HG03575 (cell line): ENCODE data around the gene N4BP2.

Source experiments
- ATAC-seq: cut with Tn5 transposase; IDR thresholded peaks from one replicate; pipeline ENCODE4 v1.9.1; 2021; ENCODE audit not compliant: unreplicated experiment, insufficient number of reproducible peaks, low FRiP score; ENCODE audit errors: extremely low read depth

N4BP2 gene

GRCh38 chr4:40185830-40186664 is 129.4 kb downstream of the N4BP2 start:
- no peak for ATAC-seq

DNA sequence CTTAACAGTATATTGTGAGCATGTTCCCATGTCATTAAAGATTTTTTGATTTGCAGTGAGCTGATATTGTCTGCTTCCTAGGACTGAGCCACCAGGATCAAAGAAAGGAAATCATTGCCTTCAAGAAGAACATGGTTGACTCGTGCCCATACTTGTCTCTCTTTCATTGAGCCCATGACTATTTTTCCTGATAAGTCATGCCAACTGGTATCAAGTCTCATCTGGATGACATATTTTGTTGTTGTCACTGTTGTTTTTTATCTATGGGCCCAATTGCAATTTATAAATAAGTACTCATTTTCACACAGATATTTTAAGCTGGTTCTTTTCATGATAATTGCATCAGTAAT is 130.0 kb downstream of the N4BP2 start:
- no peak for ATAC-seq

DNA sequence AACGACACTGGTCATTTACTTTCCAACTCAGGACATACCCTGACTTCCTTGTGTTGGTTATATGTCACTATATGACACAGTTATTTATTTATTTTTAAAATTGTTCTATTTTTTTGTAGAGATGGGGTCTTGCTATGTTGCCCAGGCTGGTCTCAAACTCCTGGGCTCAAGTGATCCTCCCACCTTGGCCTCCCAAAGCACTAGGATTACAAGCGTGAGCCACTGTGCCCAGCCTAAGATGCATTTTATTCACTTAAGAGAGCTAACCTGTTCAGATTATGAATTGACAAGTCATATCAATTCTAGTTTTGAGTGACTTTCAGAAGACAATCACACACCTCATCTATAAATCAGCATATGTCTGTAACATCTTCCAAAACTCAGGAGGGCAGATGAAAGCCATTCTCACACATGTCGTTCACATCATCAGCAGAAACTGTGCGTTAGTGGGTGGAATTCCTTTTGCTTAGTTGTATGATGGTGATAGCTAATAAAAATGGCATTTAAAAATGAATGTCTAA is 130.8 kb downstream of the N4BP2 start:
- ATAC-seq, result no peak

GRCh38 chr4:40190019-40190418 is 133.4 kb downstream of the N4BP2 start:
- ATAC-seq, result no peak

DNA sequence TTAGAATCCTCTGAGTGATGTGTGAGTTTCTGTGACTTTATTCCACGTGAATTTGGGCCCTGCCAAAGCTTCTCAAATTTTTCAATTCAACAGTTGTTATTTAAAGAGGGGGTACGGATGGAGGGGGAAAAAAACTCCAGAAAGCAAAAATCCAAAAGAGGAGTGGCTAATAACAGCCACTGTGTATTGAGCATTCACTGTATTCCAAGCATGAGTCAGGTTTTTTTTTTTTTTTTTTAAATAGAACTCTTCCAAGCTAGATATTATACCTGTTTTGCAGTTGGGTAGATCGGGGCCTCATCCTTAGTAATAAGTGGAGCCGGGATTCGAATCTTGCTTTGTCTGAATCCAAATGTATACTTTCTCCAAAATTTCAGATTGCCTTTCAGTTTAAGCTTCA is 133.8 kb downstream of the N4BP2 start:
- ATAC-seq, result no peak

GRCh38 chr4:40190880-40191815 is 134.5 kb downstream of the N4BP2 start:
- no peak for ATAC-seq

DNA sequence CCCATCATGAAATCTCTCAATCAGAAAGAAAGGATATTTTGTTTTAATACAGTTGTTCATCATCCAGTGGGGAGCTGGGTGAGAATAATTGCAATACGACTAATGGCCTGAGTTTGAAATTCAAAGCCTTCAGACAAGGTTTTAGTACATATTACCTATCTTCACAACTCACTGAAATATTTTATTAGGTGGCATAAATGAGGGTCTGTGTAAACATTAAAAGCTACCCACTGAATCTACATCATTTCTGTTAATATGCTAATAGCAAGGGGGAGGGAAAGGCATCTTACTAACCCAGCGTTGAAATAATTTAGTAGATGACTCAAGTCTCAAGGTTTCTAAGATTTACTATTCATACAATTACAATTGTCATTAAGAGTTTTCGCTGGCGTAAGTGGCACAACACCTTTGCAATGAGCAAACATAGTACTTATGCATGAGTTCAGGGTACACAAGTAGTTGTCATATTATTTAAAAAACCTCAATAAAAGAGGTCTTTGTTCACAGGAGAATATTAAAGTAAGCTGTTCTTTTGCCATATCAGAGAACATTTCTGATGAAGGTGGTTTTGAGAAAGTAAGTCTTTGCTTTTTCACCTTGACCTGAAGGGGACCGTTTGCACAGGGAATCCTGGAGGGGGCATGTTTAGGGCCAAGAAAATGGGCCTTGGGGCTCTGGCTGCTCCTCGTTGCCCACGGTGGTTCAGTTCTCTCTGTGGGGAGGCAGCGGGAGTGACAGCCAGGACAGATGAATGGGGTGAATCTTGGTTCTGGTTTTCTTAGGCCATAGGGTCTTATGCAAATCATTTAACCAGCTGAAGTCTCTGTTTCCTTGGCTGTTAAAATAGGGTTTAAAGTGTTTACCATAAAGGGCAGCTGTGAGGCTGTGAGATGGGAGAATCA is 135.7 kb downstream of the N4BP2 start:
- no peak for ATAC-seq

DNA sequence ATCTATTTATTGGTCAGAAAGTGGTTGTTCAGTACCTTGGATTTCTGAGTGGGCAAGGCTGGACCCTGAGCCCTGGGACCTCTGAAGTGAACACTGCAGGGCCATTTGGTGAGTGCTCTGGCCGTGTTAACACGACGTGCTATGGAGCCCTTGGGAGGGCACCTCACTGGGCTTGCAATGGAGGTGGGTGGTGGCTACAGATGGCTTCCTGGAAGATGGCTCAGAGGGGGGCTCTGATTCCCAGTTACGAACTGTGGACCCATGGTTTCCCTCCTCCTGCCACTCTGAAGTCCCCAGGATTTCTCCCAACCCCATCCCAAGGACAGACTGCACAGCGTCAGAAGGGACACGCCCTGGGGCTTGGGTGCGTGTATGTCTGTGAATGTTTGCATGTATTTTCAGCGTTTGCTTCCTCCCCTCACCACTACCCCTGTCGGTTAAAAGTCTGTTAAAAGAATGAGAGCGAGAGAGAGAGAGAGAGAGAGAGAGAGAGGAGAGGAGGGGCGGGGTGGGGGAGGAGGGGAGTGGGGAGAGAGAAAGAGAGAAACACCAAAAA is 136.4 kb downstream of the N4BP2 start:
- no peak for ATAC-seq

DNA sequence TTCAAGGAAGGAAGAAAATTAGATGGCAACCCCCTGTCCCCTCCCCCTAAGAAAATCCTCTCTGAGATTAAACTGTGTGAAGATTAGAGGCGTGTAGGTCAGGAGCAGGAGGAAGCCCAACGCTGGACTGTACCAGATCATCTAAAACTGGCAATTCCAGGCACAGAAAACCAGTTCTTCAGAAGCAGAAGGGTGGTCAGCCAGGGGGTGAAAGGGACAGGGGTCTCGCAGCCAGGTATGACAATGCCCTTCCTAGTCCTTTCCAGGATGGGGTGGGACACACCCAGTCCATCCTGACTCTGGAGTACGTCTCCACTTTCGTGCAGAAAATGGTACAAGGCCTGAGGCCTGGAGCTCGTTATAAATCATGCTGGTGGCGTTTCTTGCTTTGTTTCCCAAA is 136.9 kb downstream of the N4BP2 start:
- ATAC-seq, result no peak

- no peak for ATAC-seq
Measured at GRCh38 chr4:40194602-40195161, 138.0 kb downstream of the N4BP2 start.

- ATAC-seq, result no peak
Measured at GRCh38 chr4:40195182-40196177, 138.8 kb downstream of the N4BP2 start.

- ATAC-seq, result no peak
Measured at GRCh38 chr4:40196272-40196671, 139.6 kb downstream of the N4BP2 start.

- ATAC-seq, result no peak
Measured at GRCh38 chr4:40196724-40197281, 140.2 kb downstream of the N4BP2 start, which contains the start of gene RHOH. Gene RHOH (plus strand): TSS chr4:40197031. CDS start chr4:40243387, 46,356 bp downstream.

DNA sequence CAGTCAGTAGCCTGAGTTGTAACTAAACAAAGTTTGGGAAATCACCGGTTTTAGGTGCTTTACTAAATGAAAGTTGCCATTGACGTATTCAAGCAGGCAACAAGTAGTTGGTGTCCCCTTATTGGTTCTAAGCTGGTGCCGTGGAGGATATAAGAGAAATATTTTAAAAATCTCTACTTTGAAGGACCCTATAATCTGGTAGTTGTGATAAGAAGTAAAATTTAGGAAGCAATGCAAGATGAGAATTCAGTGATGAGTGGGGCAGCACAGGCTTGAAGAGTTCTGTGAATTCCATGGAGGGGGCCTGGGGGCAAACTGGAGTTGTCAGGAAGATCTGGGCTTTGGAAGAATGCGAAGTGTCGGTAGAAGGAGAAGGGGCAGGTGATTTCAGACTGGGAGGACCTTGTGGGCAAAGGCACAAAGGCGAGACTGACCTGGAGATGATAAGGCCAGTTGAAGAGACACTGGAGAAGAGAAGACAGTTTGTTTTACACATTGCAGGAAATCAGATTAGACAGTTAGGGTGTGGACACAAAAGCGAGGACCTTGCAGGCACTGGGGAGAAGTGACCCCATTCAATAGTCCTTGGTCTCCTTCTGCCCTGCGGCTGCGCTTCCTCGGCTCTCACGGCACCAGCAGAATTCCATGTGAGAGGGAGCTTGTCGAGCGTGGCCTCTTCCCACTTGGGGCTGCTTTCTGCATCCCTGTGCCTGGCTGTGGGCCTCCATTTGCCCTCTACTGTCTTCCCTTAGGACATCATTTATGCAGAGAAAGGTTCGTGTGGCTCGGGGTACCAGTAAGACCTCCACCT is 141.4 kb downstream of the N4BP2 start:
- no peak for ATAC-seq

- no peak for ATAC-seq
Measured at GRCh38 chr4:40199179-40199670, 142.6 kb downstream of the N4BP2 start.
